ENCODE results near the gene LIN7A. TPM values are rescaled to one million over a fixed set of nuclear protein-coding genes. Genes with fewer than 3 reads are reported as not detected.

Gene LIN7A
- total RNA-seq, 4 donors from 2014 or later: 10.2 to 31.2 (median 16.5) TPM

- no peaks in the 10 kb centered on the region for H3K9me3 ChIP-seq
- no peaks in the 10 kb centered on the region for H3K27me3 ChIP-seq
- no peak overlapping the region for H3K4me3 ChIP-seq
- no peaks in the 10 kb centered on the region for H3K4me1 ChIP-seq
- H3K27ac ChIP-seq: no peak overlapping the region
- DNase-seq: no peak
- H3K36me3 ChIP-seq: no peaks in the 10 kb centered on the region
- intact Hi-C loops (cut with DNase I; ENCODE audit: low total_unique reads): no loop called here
- TF ChIP-seq CTCF (IDR thresholded peaks at IDR 0.05): no peak
- TF ChIP-seq POLR2A (IDR thresholded peaks at IDR 0.05): no peak
These were observed 75.9 kb downstream of the LIN7A start for GRCh38 chr12:80861641-80862378.

GRCh38 chr12:80860928-80861327 is 76.8 kb downstream of the LIN7A start:
- Histone ChIP-seq H3K4me3 (no peak overlapping the region), H3K36me3 (no peaks in the 10 kb centered on the region), H3K9me3 (no peaks in the 10 kb centered on the region), H3K27ac (no peak overlapping the region), H3K27me3 (no peaks in the 10 kb centered on the region), H3K4me1 (no peaks in the 10 kb centered on the region)
- TF ChIP-seq CTCF (IDR thresholded peaks at IDR 0.05) (no peak), POLR2A (IDR thresholded peaks at IDR 0.05) (no peak)
- no peak for DNase-seq
- intact Hi-C loops (cut with DNase I; ENCODE audit: low total_unique reads): no loop called here

GRCh38 chr12:80860206-80860605 is 77.5 kb downstream of the LIN7A start:
- intact Hi-C loops (cut with DNase I; ENCODE audit: low total_unique reads): no loop called here
- TF ChIP-seq CTCF (IDR thresholded peaks at IDR 0.05) (no peak), POLR2A (IDR thresholded peaks at IDR 0.05) (no peak)
- no peaks in the 10 kb centered on the region for H3K27me3 ChIP-seq
- no peak for DNase-seq
- no peaks in the 10 kb centered on the region for H3K36me3 ChIP-seq
- H3K4me3 ChIP-seq: no peak overlapping the region
- no peaks in the 10 kb centered on the region for H3K4me1 ChIP-seq
- no peak overlapping the region for H3K27ac ChIP-seq
- H3K9me3 ChIP-seq: no peaks in the 10 kb centered on the region

GRCh38 chr12:80858356-80858755 is 79.4 kb downstream of the LIN7A start:
- H3K9me3 ChIP-seq: no peaks in the 10 kb centered on the region
- no peaks in the 10 kb centered on the region for H3K27me3 ChIP-seq
- DNase-seq: no peak
- intact Hi-C loops (cut with DNase I; ENCODE audit: low total_unique reads): no loop called here
- H3K36me3 ChIP-seq: no peaks in the 10 kb centered on the region
- H3K4me3 ChIP-seq: no peak overlapping the region
- no peak for TF ChIP-seq POLR2A (IDR thresholded peaks at IDR 0.05)
- no peak for TF ChIP-seq CTCF (IDR thresholded peaks at IDR 0.05)
- H3K4me1 ChIP-seq: no peaks in the 10 kb centered on the region
- no peak overlapping the region for H3K27ac ChIP-seq

- intact Hi-C loops (cut with DNase I; ENCODE audit: low total_unique reads): no loop called here
- DNase-seq: no peak
These were observed 80.4 kb downstream of the LIN7A start for GRCh38 chr12:80857311-80857710.

More at GRCh38 chr12:80857311-80857710, 80.4 kb downstream of the LIN7A start:
- no peaks in the 10 kb centered on the region for H3K36me3 ChIP-seq
- no peak overlapping the region for H3K4me3 ChIP-seq
- H3K27ac ChIP-seq: no peak overlapping the region
- no peaks in the 10 kb centered on the region for H3K4me1 ChIP-seq
- H3K27me3 ChIP-seq: no peaks in the 10 kb centered on the region
- H3K9me3 ChIP-seq: no peaks in the 10 kb centered on the region
- TF ChIP-seq POLR2A (IDR thresholded peaks at IDR 0.05): no peak
- no peak for TF ChIP-seq CTCF (IDR thresholded peaks at IDR 0.05)

Measured in uterus (tissue), 4 donors.